Spleen (tissue), 11 donors: ENCODE results near the gene RFPL3. TPM values are rescaled to one million over a fixed set of nuclear protein-coding genes. Genes with fewer than 3 reads are reported as not detected.

ENCODE experiments used
- DNase-seq: peaks from one replicate; pipeline ENCODE4 v3.0.0-alpha.2; 2020
- H3K27ac ChIP-seq, 8 donors: fragments of 200-600 bp; sonication (generic) in 7 of 8; 1 replicate in 4 of 8; 2 replicates in 4 of 8; pipeline versions ENCODE4 v1.5.0 to v1.8.0; 2016 to 2021; ENCODE audit warnings: inconsistent platforms in 4 of 8, mild to moderate bottlenecking in 4 of 8, moderate library complexity in 1 of 8
- H3K27me3 ChIP-seq, 7 donors: fragments of 200-600 bp; sonication (generic) in 6 of 7; replicated peaks in 1 of 7; 1 replicate in 4 of 7; 2 replicates in 3 of 7; pipeline versions ENCODE4 v1.5.0 to v1.8.0; 2016 to 2021; ENCODE audit warnings: inconsistent platforms in 3 of 7, mild to moderate bottlenecking in 1 of 7
- H3K36me3 ChIP-seq, 6 donors: fragments of 200-600 bp; sonication (generic) in 5 of 6; 1 replicate in 4 of 6; 2 replicates in 2 of 6; pipeline versions ENCODE4 v1.5.0 to v1.8.0; 2016 to 2021; ENCODE audit warnings: inconsistent platforms in 2 of 6
- H3K4me1 ChIP-seq, 6 donors: fragments of 200-600 bp; sonication (generic) in 5 of 6; 1 replicate in 3 of 6; 2 replicates in 3 of 6; pipeline versions ENCODE4 v1.5.0 to v1.8.0; 2016 to 2021; ENCODE audit warnings: inconsistent platforms in 3 of 6
- H3K4me3 ChIP-seq, 8 donors: fragments of 200-600 bp; sonication (generic) in 7 of 8; 1 replicate in 4 of 8; 2 replicates in 4 of 8; pipeline versions ENCODE4 v1.5.0 to v1.8.0; 2016 to 2021; ENCODE audit warnings: inconsistent platforms in 4 of 8, mild to moderate bottlenecking in 4 of 8, moderate library complexity in 2 of 8
- H3K9me3 ChIP-seq, 8 donors: fragments of 200-600 bp; sonication (generic) in 7 of 8; 1 replicate in 4 of 8; 2 replicates in 4 of 8; pipeline versions ENCODE4 v1.5.0 to v1.8.0; 2016 to 2021; ENCODE audit warnings: inconsistent platforms in 4 of 8
- CTCF ChIP-seq, 11 experiments: fragments of 200-600 bp in 7 of 11; fragments of 450-650 bp in 4 of 11; sonication (generic) in 4 of 11; IDR thresholded peaks in 8 of 11; conservative IDR thresholded peaks in 3 of 11; 1 replicate in 7 of 11; 2 replicates in 4 of 11; pipeline versions ENCODE4 v1.4.0 to v1.8.0; 2016 to 2021; ENCODE audit warnings: antibody characterized with exemption in 11 of 11, inconsistent platforms in 4 of 11, mild to moderate bottlenecking in 1 of 11
- POLR2A ChIP-seq, 3 donors: fragments of 450-650 bp; IDR thresholded peaks; one replicate each; pipeline ENCODE4 v1.5.1; 2017; ENCODE audit warnings: antibody characterized with exemption in 3 of 3, mild to moderate bottlenecking in 1 of 3
- POLR2AphosphoS5 ChIP-seq, 3 donors: sonication (generic); formaldehyde crosslinking; IDR thresholded peaks; one replicate each; pipeline ENCODE4 v1.5.1; 2017; ENCODE audit warnings: antibody characterized with exemption in 3 of 3
- WGBS, 5 donors: extraction: QIAGEN DNeasy Blood & Tissue Kit in 3 of 5; methylation state at CpG; one replicate each; pipeline versions ENCODE4 v1.1.5 to v1.1.7; 2013 to 2018; 5-methylcytosine and 5-hydroxymethylcytosine counted together
- intact Hi-C: fragments of 100-400 bp; cut with DNase I; formaldehyde crosslinking; loops from one replicate; pipeline ENCODE4 v1.15.0; 2023; ENCODE audit warnings: low total_unique reads
- polyA plus RNA-seq, 3 donors: library from polyadenylated mRNA; stranded (reverse); fragments of 200-250 nt; gene quantifications; one replicate each; pipeline ENCODE4 v1.2.1, GENCODE V29; 2013
- total RNA-seq, 7 donors: library from RNA; depleted of rRNA in 3 of 7; stranded (reverse); fragments of >200 nt in 3 of 7; fragmentation: NEBNext Ultra II Directional in 4 of 7; extraction: Animal tissue kit (Norgen Biotek cat#: 25700) in 4 of 7; gene quantifications; one replicate each; pipeline versions ENCODE4 v1.1.0 to v1.2.1, GENCODE V29; 2016 to 2021
- donor health status: healthy with polysubstance abuse.
- donor health status: DM: no; HTN: no; CAD: no; lungs with moderate emphysema.
- donor health status: DM: no; HTN: no; CAD: no.
- donor health status: Bipolar disorder and iron deficiency.
- donor health status: healthy.
- donor health status: DM: no; HTN: no; CAD: no.
- donor health status: DM: yes; HTN: yes; CAD: no.

The RFPL3 gene
- total and polyA plus RNA-seq, 10 donors: 0.06 TPM; not detected in 9

- Histone ChIP-seq H3K36me3 (no peaks in the 10 kb centered on the region), H3K27me3 (no peaks in the 10 kb centered on the region), H3K9me3 (no peaks in the 10 kb centered on the region), H3K4me1 (no peaks in the 10 kb centered on the region), H3K4me3 (no peak overlapping the region), H3K27ac (no peak overlapping the region)
- DNase-seq: peak; percentile 50
- no peak for TF ChIP-seq POLR2A (IDR thresholded peaks at IDR 0.05)
- TF ChIP-seq CTCF (IDR thresholded peaks at IDR 0.05 in 8 of 11, conservative IDR thresholded peaks at IDR 0.05 in 3 of 11): no peak
- no peak for TF ChIP-seq POLR2AphosphoS5 (IDR thresholded peaks at IDR 0.05)
- 73 to 85% (median 83%) methylated on average over 9 to 11 of the region's 11 CpGs for WGBS, 5 donors
- intact Hi-C loops: no loop called here
Observed at GRCh38 chr22:32323513-32324164, 34.0 kb upstream of the RFPL3 start.

GRCh38 chr22:32324505-32325415 is 32.9 kb upstream of the RFPL3 start:
- Histone ChIP-seq H3K36me3 (no peaks in the 10 kb centered on the region), H3K27me3 (no peaks in the 10 kb centered on the region), H3K4me3 (no peak overlapping the region), H3K4me1 (no peaks in the 10 kb centered on the region), H3K9me3 (no peaks in the 10 kb centered on the region), H3K27ac (no peak overlapping the region)
- intact Hi-C loops: no loop called here
- peak; percentile 46 for DNase-seq
- no peak for TF ChIP-seq CTCF (IDR thresholded peaks at IDR 0.05 in 8 of 11, conservative IDR thresholded peaks at IDR 0.05 in 3 of 11)
- no peak for TF ChIP-seq POLR2AphosphoS5 (IDR thresholded peaks at IDR 0.05)
- no peak for TF ChIP-seq POLR2A (IDR thresholded peaks at IDR 0.05)
- 89 to 93% (median 91%) methylated on average over 21 to 26 of the region's 26 CpGs for WGBS, 5 donors

GRCh38 chr22:32325416-32325801 is 32.3 kb upstream of the RFPL3 start:
- no peak for TF ChIP-seq POLR2AphosphoS5 (IDR thresholded peaks at IDR 0.05)
- TF ChIP-seq CTCF (IDR thresholded peaks at IDR 0.05 in 8 of 11, conservative IDR thresholded peaks at IDR 0.05 in 3 of 11): no peak
- TF ChIP-seq POLR2A (IDR thresholded peaks at IDR 0.05): no peak
- Histone ChIP-seq H3K4me3 (no peak overlapping the region), H3K9me3 (no peaks in the 10 kb centered on the region), H3K27ac (no peak overlapping the region), H3K4me1 (no peaks in the 10 kb centered on the region), H3K36me3 (no peaks in the 10 kb centered on the region), H3K27me3 (no peaks in the 10 kb centered on the region)
- DNase-seq: peak; percentile 56
- 69 to 86% (median 79%) methylated on average over 9 of the region's 9 CpGs for WGBS, 5 donors
- intact Hi-C loops: no loop called here

GRCh38 chr22:32325811-32326237 is 31.8 kb upstream of the RFPL3 start:
- H3K9me3 ChIP-seq: no peaks in the 10 kb centered on the region
- TF ChIP-seq POLR2A (IDR thresholded peaks at IDR 0.05): no peak
- no peak for TF ChIP-seq POLR2AphosphoS5 (IDR thresholded peaks at IDR 0.05)
- TF ChIP-seq CTCF (IDR thresholded peaks at IDR 0.05 in 8 of 11, conservative IDR thresholded peaks at IDR 0.05 in 3 of 11): no peak
- DNase-seq: peak; percentile 41
- H3K36me3 ChIP-seq: no peaks in the 10 kb centered on the region
- H3K4me3 ChIP-seq: no peak overlapping the region
- 70 to 84% (median 80%) methylated on average over 7 of the region's 7 CpGs for WGBS, 5 donors
- no peaks in the 10 kb centered on the region for H3K27me3 ChIP-seq
- intact Hi-C loops: no loop called here
- H3K4me1 ChIP-seq: no peaks in the 10 kb centered on the region
- no peak overlapping the region for H3K27ac ChIP-seq
